Inflammatory macrophage treated with lipopolysaccharide for 1 hour (primary cell): ENCODE results near the gene PPM1H.

Source experiments
- DNase-seq, 2 donors: peaks; one replicate each; pipeline ENCODE4 v3.0.0-alpha.2; 2020 to 2022

The PPM1H gene

DNA sequence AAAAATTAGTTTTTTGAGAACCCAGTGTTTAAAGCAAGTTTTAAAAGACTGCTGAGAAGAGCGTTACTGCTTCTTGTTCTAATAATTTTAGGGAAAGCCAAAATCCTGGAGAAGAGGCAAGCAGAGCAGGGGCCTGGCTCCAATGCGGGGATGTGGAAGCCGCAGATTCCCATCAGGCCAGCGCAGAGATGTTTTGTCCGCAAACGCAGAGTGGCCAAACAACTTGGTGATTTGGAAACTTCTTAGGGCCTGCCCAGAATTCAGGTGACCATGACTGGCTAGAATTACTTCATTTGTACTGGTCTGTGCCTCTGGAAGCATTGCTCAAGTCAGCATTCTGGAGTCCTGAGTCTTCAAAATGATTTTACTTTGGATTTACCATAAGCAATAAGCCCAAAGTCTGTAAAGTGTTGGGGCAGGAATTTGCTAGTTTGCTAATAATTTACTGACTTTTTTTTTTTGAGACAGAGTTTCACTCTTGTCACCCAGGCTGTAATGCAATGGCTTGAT lies 208.4 kb downstream of the PPM1H start:
- DNase-seq: no peak

GRCh38 chr12:62725781-62726180 lies 209.2 kb downstream of the PPM1H start:
- no peak for DNase-seq

- peak in 1 of 2 donors; percentile 63 for DNase-seq
These were observed 210.0 kb downstream of the PPM1H start for GRCh38 chr12:62724947-62725451.

DNA sequence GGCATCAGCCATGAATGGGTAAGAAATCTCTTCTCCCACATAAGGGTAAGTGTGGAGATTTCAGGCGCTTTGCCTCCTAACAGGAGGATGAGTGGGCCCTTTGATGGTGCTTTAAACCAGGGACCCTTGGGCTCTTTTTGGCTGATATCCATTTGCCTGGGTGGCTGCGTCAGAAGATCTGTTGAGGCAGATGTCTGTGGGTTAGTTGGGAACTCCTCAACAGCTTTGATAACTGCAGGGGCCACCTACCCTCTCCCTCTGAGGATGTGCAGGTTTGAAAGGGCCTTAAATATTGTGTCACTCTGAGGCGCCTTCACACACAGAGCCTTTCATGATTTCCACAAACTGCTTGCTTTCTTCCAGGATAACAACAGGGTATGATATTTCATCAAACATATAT lies 210.7 kb downstream of the PPM1H start:
- no peak for DNase-seq

DNA sequence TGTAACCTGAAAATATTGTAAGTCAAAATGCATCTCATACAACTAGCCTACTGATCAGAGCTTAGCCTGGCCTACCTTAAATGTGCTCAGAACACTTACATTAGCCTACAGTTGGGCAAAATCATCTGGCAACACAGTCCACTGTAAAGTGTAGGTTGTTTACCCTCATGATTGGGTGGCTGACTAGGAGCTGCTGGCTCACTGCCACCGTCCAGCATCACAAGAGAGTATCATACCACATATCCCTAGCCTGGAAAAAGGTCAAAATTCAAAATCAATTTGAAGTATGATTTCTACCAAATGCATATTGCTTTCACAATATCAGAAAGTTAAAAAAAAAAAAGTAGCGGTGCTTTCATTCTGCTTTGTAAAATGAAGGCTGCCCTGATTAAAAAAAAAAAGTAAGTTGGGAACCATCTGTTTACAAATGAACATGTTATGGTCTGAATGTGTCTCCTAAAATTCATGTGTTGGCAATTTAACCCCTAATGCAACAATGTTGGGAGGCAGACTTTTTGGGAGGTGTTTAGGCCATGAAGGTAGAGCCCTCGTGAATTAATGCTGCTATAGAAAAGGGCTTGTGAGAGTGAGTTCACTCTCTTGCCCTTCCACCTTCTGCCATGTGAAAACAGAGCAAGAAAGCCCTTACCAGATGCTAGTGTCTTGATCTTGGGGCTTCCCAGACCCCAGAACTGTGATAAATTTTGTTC lies 211.8 kb downstream of the PPM1H start:
- DNase-seq: no peak

DNA sequence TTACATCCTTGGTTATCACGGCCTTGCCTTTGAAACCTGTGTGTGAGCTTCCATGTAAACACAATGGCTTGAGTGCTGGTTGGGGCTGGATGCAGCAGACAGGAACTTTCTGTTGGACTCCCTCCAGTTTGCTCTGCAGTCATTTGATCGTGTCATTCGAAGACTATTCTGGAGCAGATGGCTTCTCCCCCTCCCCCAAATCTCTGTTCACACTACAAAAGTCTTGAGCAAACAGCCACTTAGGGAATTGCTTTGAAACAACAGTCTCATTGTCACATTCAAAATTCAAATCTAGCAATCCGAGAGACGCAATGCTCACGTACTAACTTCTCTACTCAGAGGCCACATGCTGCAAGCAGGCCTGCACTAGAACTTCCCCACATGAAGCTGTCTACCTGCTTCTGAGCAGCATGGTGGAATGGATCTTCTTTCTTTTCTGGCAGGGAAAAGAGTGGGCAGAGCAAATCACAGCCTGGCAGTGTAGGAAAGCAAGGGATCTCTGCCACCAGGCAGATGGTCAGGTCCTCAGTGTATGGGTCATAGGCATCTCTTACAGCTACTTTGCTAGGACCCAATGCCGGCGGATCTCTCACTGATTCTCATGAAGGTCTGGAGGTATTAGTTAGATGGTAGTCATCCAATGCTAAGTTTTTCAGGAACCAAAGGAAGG lies 214.2 kb downstream of the PPM1H start:
- no peak for DNase-seq

GRCh38 chr12:62720025-62720424 lies 214.9 kb downstream of the PPM1H start:
- no peak for DNase-seq

DNA sequence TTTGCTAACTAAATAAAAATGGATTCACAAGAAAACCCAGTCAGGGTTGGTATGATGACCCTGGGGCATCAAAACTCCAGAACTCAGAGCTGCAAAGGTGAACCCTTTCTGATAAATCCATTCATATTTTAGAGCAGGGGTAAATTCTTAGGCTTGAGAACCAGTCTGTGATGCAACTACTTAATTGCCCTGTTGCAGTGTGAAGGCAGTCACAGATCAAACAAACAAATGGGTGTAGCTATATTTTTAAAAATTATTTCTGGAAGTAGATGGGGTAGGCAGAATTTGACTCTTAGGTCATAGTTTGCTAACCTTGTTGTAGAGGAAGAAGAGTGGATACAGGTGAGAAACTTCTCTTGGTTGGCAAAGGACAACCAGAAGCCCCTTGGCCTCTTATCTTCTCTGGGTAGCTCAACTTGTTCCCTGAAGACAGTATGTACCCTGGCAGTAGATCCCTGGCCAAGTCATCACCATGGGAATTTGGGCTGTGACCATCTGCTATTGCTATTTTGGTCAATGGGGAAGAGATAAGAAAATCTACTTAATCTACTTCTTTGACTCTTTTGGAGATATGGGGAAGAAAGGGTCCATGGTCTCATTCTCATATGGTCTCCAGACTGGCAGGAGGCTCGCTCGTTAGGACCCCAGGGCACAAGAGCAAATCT lies 216.1 kb downstream of the PPM1H start:
- no peak for DNase-seq

DNA sequence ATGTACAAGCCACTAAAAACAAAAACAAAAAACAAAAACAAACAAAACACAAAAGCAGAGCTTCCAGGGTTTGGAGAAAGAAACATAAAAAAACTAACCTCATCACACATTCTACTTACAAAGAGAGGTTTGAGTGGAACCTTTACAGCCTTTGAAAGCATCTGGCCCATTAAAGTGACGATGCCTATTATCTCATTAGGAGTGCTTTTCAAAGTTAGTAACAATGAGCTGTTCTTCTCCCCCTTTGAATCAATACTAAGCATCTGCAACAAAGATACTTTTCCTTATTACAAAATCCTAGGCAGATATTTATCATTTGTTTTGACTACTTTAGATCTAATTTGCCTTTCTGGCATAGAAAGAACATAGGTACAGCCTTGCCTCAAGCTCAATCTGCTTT lies 217.3 kb downstream of the PPM1H start:
- DNase-seq: no peak

DNA sequence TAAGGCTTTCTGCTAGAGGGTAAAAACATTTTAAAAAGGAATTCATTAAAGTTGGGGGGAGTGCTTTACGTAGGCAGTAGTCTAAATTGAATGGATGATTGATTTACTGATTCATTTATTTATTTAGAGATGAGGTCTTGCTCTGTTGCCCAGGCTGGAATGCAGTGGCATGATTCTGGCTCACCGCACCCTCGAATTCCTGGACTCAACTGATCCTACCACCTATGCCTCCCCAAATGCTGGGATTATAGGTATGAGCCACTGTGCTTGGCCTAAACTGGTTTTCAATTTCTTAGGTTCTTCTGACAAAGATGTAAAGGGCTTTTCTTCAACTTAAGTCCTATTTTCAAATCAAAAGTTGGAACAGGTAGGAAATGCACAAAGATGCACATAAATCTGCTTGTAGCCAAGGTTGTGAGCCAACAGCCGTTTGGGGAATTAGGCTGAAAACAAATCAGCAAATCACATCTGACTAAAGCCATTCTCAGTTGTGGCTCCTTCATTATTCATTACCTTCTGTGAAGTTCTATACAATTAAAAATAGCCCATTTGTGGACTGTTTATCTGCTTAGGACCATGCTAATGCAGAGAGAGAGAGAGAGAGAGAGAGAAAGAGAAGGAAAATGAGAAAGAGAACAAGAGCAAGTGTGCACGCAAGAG lies 218.0 kb downstream of the PPM1H start:
- no peak for DNase-seq

DNA sequence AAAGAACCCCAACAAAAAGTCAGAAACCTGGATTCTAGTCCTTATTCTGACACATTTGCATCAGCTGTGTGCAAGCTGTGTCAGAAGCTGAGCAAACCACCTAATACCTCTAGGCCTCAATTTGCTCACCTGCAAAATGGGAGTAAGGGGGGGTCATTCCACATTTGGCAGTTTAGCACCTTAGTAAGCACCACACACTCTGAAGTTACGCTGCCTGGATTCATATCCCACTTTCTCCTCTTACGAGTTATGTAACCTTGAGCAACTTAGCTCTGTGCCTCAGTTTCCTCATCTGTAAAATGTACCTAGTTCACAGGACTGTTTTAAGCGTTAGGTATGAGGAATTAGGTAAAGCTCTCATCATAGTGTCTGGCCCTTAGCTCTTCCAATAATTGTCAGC lies 218.9 kb downstream of the PPM1H start:
- no peak for DNase-seq

DNA sequence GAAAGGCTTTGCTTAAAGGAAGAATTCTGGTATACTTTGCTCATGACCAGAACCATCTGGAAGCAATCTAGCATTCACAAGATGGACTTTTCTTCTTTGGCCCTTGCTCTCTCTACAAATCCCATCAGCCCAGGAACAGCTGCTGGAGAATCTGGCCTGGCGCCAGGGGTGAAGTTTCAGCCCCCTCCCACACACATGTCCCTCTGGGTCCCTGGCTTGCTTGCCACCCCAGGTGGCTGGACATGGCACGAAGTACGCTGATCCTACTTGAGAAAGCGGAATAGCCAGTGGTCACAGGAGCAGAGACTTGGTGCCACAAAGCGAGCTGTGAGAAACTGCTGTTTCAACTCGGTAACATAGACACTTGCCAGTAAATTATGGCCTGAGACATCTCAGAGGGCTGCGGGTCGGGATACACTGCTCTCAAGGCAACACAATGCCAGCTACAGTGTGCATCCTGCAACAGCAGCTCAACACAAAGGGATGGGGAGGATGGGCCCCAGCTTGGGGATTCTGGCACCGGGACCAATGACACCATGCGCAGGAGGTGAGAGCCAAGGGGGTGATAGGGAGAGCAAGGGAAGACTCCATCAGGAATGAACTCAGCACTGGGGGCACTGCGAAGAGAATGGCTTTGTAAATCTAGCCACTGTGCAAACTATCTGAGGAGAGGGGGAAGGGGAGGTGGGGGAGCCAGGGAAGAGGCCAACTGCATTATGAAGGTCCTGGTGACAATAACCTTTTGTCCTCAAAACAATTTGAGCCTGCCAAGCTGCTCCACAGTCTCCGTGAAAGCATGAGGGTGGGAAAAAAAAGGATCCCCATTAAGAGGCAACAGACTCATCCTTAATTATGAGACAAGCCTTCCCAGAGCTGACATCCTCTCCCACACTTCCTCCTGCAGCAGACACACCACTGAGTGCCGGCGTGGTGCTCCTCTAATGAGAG lies 219.9 kb downstream of the PPM1H start:
- no peak for DNase-seq

- peak in 1 of 2 donors; percentile 26 for DNase-seq
These were observed 220.7 kb downstream of the PPM1H start for GRCh38 chr12:62714181-62714773.

DNA sequence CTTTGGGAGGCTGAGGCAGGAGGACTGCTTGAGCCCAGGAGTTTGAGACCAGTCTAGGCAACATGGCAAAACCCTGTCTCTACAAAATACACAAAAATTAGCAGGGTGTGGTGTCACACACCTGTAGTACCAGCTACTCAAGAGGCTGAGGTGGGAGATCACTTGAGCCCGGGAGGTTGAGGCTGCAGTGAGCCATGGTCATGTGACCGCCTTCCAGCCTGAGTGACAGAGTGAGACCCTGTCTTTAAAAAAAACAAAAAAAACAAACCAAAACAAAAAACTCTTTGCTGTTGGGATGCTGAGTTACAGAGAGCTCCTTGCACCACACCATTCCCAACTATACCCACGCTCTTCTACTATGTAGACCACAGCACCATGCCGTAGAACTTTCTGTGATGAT lies 221.2 kb downstream of the PPM1H start:
- DNase-seq: no peak

- no peak for DNase-seq
These were observed 222.0 kb downstream of the PPM1H start for GRCh38 chr12:62712681-62713573.

DNA sequence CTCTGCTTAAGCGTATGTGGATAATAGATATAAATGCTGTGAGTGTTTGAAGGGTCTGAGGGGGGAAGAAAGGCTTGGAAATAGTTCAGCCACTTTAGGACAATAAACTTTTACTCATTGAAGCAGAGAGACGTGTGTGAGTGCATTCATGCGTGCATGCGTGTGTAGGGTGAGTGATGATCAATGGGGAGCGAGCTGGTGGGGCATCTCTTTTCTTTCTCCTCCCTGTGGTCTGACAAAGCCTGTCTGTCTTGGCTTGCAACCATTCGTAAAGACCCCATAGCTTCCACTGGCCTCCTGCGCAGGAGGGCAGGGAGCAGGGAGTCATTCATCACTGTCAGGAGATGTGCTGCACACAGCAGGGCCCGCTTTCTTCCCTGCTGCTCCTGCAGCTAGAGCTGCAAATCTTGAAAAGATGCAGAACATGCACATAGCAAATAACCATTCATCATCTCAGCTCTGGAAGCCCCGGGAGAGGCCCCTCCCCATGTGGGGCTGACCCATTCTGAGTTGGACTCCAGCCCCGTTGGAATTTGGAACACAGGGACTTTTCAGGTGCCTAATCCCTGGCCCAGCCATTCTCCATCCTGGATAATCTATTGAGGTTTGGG lies 223.2 kb downstream of the PPM1H start:
- no peak for DNase-seq

DNA sequence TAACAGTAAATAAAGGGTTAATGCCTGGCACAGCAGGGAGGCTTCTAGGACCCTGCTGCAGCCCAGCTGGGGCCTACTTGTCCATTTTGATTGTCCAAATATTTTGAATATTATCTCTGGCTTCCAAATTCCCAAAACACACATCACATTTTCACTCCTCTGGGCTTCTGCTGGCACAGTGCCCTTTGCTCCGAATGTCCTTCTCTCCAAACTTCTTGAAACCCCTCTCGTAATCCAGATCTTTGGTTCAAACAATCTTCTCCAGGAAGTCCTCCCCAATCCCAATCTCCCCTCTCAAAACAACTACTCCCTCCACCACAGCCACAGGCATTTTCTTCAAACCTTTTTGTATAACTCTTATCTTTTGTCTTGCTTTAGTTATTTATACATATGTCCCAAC lies 225.6 kb downstream of the PPM1H start:
- DNase-seq: no peak

DNA sequence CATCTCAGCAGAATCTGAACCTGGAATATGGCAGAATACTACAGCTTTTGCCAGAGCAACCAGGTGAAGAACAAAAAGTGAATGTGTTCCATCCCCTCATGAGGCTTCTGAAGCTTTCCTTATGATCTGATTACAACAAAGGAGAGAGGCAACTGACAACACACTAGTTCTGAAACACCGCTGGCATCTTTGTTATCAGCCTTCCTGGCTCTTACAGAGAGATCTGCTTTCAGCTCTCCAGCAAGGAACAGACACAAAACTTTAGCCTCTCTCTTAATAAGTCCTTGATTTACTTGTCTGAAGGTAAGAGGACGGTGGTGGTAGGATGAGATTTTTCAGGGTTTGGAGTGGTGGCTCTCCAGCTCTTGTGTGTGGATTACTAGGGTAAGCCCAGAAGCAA lies 227.0 kb downstream of the PPM1H start:
- no peak for DNase-seq

GRCh38 chr12:62705846-62706245 lies 229.1 kb downstream of the PPM1H start:
- DNase-seq: no peak

DNA sequence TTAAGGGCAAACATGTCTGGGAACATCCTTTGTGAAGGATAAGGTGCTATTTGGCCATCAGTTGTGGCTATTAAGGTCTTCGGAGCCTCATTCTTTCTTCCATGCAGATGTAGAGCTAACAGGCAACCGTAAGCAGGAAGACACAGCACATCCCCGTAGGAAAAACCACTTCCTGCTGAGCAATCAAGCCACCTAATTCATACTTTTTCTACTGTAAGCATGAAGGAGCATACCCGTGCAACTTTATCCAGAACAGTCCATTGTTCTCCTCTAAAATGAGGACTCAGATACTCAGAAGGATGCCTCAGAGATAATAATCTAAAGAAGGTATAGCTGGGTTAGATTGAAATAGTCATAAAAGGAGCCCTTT lies 232.0 kb downstream of the PPM1H start:
- DNase-seq: no peak
